ENCODE results near the gene SNAPC2. TPM values are rescaled to one million over a fixed set of nuclear protein-coding genes. Genes with fewer than 3 reads are reported as not detected.
A peak's percentile ranks its signal among the peaks of the same experiment; 100 is the strongest.

SNAPC2 gene
- total and polyA plus RNA-seq, 2 of the 13 experiments (the other 11 are each of a cell fraction or from before 2014, with no cell fraction given), result 10.2 to 12.7 TPM

GRCh38 chr19:7925171-7925851 lies 5.2 kb downstream of the SNAPC2 start (continued):
- TF ChIP-seq, protein P1, sequence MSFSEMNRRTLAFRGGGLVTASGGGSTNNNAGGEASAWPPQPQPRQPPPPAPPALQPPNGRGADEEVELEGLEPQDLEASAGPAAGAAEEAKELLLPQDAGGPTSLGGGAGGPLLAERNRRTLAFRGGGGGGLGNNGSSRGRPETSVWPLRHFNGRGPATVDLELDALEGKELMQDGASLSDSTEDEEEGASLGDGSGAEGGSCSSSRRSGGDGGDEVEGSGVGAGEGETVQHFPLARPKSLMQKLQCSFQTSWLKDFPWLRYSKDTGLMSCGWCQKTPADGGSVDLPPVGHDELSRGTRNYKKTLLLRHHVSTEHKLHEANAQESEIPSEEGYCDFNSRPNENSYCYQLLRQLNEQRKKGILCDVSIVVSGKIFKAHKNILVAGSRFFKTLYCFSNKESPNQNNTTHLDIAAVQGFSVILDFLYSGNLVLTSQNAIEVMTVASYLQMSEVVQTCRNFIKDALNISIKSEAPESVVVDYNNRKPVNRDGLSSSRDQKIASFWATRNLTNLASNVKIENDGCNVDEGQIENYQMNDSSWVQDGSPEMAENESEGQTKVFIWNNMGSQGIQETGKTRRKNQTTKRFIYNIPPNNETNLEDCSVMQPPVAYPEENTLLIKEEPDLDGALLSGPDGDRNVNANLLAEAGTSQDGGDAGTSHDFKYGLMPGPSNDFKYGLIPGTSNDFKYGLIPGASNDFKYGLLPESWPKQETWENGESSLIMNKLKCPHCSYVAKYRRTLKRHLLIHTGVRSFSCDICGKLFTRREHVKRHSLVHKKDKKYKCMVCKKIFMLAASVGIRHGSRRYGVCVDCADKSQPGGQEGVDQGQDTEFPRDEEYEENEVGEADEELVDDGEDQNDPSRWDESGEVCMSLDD (CRISPR knock-in tag; IDR thresholded peaks at IDR 0.05; ENCODE audit: borderline replicate concordance), result no peak
- TF ChIP-seq, protein P2, sequence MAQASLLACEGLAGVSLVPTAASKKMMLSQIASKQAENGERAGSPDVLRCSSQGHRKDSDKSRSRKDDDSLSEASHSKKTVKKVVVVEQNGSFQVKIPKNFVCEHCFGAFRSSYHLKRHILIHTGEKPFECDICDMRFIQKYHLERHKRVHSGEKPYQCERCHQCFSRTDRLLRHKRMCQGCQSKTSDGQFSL (CRISPR knock-in tag; IDR thresholded peaks at IDR 0.05), result peak; percentile 77; the same call in 1 of the 2 replicates
- TF ChIP-seq POLR2AphosphoS5 (IDR thresholded peaks at IDR 0.05; ENCODE audit: low read depth, low read length), result no peak
- peak; percentile 17; the same call in 1 of the 2 replicates for TF ChIP-seq UBTF (CRISPR knock-in tag; IDR thresholded peaks at IDR 0.05)
- TF ChIP-seq, protein P3, sequence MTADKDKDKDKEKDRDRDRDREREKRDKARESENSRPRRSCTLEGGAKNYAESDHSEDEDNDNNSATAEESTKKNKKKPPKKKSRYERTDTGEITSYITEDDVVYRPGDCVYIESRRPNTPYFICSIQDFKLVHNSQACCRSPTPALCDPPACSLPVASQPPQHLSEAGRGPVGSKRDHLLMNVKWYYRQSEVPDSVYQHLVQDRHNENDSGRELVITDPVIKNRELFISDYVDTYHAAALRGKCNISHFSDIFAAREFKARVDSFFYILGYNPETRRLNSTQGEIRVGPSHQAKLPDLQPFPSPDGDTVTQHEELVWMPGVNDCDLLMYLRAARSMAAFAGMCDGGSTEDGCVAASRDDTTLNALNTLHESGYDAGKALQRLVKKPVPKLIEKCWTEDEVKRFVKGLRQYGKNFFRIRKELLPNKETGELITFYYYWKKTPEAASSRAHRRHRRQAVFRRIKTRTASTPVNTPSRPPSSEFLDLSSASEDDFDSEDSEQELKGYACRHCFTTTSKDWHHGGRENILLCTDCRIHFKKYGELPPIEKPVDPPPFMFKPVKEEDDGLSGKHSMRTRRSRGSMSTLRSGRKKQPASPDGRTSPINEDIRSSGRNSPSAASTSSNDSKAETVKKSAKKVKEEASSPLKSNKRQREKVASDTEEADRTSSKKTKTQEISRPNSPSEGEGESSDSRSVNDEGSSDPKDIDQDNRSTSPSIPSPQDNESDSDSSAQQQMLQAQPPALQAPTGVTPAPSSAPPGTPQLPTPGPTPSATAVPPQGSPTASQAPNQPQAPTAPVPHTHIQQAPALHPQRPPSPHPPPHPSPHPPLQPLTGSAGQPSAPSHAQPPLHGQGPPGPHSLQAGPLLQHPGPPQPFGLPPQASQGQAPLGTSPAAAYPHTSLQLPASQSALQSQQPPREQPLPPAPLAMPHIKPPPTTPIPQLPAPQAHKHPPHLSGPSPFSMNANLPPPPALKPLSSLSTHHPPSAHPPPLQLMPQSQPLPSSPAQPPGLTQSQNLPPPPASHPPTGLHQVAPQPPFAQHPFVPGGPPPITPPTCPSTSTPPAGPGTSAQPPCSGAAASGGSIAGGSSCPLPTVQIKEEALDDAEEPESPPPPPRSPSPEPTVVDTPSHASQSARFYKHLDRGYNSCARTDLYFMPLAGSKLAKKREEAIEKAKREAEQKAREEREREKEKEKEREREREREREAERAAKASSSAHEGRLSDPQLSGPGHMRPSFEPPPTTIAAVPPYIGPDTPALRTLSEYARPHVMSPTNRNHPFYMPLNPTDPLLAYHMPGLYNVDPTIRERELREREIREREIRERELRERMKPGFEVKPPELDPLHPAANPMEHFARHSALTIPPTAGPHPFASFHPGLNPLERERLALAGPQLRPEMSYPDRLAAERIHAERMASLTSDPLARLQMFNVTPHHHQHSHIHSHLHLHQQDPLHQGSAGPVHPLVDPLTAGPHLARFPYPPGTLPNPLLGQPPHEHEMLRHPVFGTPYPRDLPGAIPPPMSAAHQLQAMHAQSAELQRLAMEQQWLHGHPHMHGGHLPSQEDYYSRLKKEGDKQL (CRISPR knock-in tag; IDR thresholded peaks at IDR 0.05; ENCODE audit: low read depth), result no peak
- 0 out of 2 replicates have a peak, but pooled peaks have one; percentile 55 for TF ChIP-seq REPIN1 (CRISPR knock-in tag; IDR thresholded peaks at IDR 0.05; ENCODE audit: borderline replicate concordance, low read depth)
- TF ChIP-seq ZNF549 (CRISPR knock-in tag; IDR thresholded peaks at IDR 0.05), result 0 out of 2 replicates have a peak, but pooled peaks have one; percentile 37
- TF ChIP-seq CEBPB (IDR thresholded peaks at IDR 0.05; ENCODE audit: borderline replicate concordance, low read depth, low read length), result no peak
- peak; percentile 91 for TF ChIP-seq ZNF616 (CRISPR knock-in tag; IDR thresholded peaks at IDR 0.05; ENCODE audit: low read depth)
- no peak for TF ChIP-seq U2AF2 (IDR thresholded peaks at IDR 0.05; ENCODE audit: low read depth, low read length)
- TF ChIP-seq ZSCAN9 (CRISPR knock-in tag; IDR thresholded peaks at IDR 0.05; ENCODE audit: borderline replicate concordance), result no peak; the same call in 1 of the 2 replicates
- no peak for TF ChIP-seq HOXA5 (CRISPR knock-in tag; IDR thresholded peaks at IDR 0.05)
- TF ChIP-seq ETV6 (CRISPR knock-in tag; conservative IDR thresholded peaks at IDR 0.05), result peak; percentile 69; the same call in 1 of the 2 replicates
- peak; percentile 89; the same call in 1 of the 2 replicates for TF ChIP-seq NR0B2 (CRISPR knock-in tag; IDR thresholded peaks at IDR 0.05)
- TF ChIP-seq BRCA1 (CRISPR knock-in tag; IDR thresholded peaks at IDR 0.05), result no peak
- TF ChIP-seq MXI1 (IDR thresholded peaks at IDR 0.05; ENCODE audit: borderline replicate concordance, low read depth, low read length), result peak; percentile 61; the same call in 1 of the 3 replicates
- no peak for TF ChIP-seq FOXK2 (IDR thresholded peaks at IDR 0.05)
- peak; percentile 58; the same call in 1 of the 2 replicates for TF ChIP-seq ZSCAN25 (CRISPR knock-in tag; IDR thresholded peaks at IDR 0.05)
